IMR-90 (cell line): Measurements from ENCODE around the gene SLC25A28. TPM values are rescaled to one million over a fixed set of nuclear protein-coding genes. Genes with fewer than 3 reads are reported as not detected.

ENCODE experiments used
- ATAC-seq: fragments of 200-7000 bp; cut with Tn5 transposase; 2 replicates; pipeline ENCODE4 v1.9.1; 2020; ENCODE audit warnings: low read depth, mild to moderate bottlenecking, moderate library complexity
- BruUV-seq: library from RNA; stranded (reverse); fragments of 400-500 nt; replicated peaks from 2 replicates; lab custom pipeline; 2021; lab: Mats Ljungman, UMichigan
- CTCF ChIA-PET: fragments of 300-600 bp; formaldehyde crosslinking; extraction: SDS; loops from one replicate; lab custom pipeline; 2021; ENCODE audit warnings: antibody characterized with exemption; lab: Yijun Ruan, JAX
- POLR2A ChIA-PET: fragments of 300-600 bp; sonication (Branson Sonifier 250); formaldehyde crosslinking; loops from one replicate; lab custom pipeline; 2022; ENCODE audit warnings: antibody characterized with exemption; ENCODE audit not compliant: unreplicated experiment; lab: Charles Lee
- DNase-seq: peaks from one replicate; pipeline ENCODE4 v3.0.0; 2013
- H2AFZ ChIP-seq: replicated peaks from 2 replicates; pipeline ENCODE3; 2013; ENCODE audit warnings: low read length, mild to moderate bottlenecking; ENCODE audit not compliant: poor library complexity
- H2AK5ac ChIP-seq: 2 replicates; pipeline ENCODE4 v1.6.1; 2013; ENCODE audit warnings: low read depth, low read length, inconsistent platforms
- H2AK9ac ChIP-seq: replicated peaks from 2 replicates; pipeline ENCODE3; 2013; ENCODE audit warnings: mild to moderate bottlenecking, low read depth, low read length, moderate library complexity; ENCODE audit not compliant: poor library complexity
- H2BK120ac ChIP-seq: 2 replicates; pipeline ENCODE4 v1.6.1; 2013; ENCODE audit warnings: low read depth, low read length, inconsistent platforms
- H2BK15ac ChIP-seq: 3 replicates; pipeline ENCODE4 v1.6.1; 2013; ENCODE audit warnings: low read depth, low read length, inconsistent platforms
- H2BK20ac ChIP-seq: 2 replicates; pipeline ENCODE4 v1.6.1; 2013; ENCODE audit warnings: low read depth, mild to moderate bottlenecking, inconsistent platforms, low read length, moderate library complexity
- H2BK5ac ChIP-seq: 2 replicates; pipeline ENCODE4 v1.6.1; 2013; ENCODE audit warnings: mild to moderate bottlenecking, low read depth, low read length, inconsistent platforms; ENCODE audit not compliant: poor library complexity, severe bottlenecking
- H3K14ac ChIP-seq: replicated peaks from 2 replicates; pipeline ENCODE4 v1.6.1; 2013; ENCODE audit warnings: low read depth, low read length, inconsistent platforms
- H3K18ac ChIP-seq: 2 replicates; pipeline ENCODE4 v1.6.1; 2013; ENCODE audit warnings: low read depth, low read length, control low read depth
- H3K23ac ChIP-seq: 2 replicates; pipeline ENCODE4 v1.6.1; 2013; ENCODE audit warnings: low read depth, low read length, inconsistent platforms
- H3K27ac ChIP-seq: 2 replicates; pipeline ENCODE4 v1.5.1; 2013; ENCODE audit warnings: mild to moderate bottlenecking, control low read depth, low read length; ENCODE audit not compliant: insufficient read depth
- H3K27me3 ChIP-seq: 2 replicates; pipeline ENCODE4 v1.6.1; 2013; ENCODE audit warnings: low read length; ENCODE audit not compliant: control insufficient read depth, insufficient read depth
- H3K36me3 ChIP-seq: 2 replicates; pipeline ENCODE4 v1.6.1; 2013; ENCODE audit warnings: low read length, mixed read lengths; ENCODE audit not compliant: control insufficient read depth, insufficient read depth
- H3K4ac ChIP-seq: 2 replicates; pipeline ENCODE4 v1.6.1; 2013; ENCODE audit warnings: low read depth, low read length, inconsistent platforms
- H3K4me1 ChIP-seq: 2 replicates; pipeline ENCODE4 v1.6.1; 2013; ENCODE audit warnings: low read length, mixed read lengths; ENCODE audit not compliant: control insufficient read depth, insufficient read depth
- H3K4me2 ChIP-seq: 2 replicates; pipeline ENCODE4 v1.6.1; 2013; ENCODE audit warnings: low read depth, mild to moderate bottlenecking, control low read depth, low read length, moderate library complexity
- H3K4me3 ChIP-seq: 2 replicates; pipeline ENCODE4 v1.5.1; 2013; ENCODE audit warnings: low read depth, mild to moderate bottlenecking, control low read depth, low read length, moderate library complexity; ENCODE audit not compliant: insufficient read depth
- H3K56ac ChIP-seq: 2 replicates; pipeline ENCODE4 v1.6.1; 2013; ENCODE audit warnings: low read length, inconsistent platforms; ENCODE audit not compliant: insufficient read depth; ENCODE audit errors: extremely low read depth
- H3K79me1 ChIP-seq, 2 experiments: 2 replicates each; pipeline ENCODE4 v1.6.1; 2013; ENCODE audit warnings: low read length in 2 of 2, inconsistent platforms in 1 of 2, low read depth in 1 of 2
- H3K9ac ChIP-seq: 2 replicates; pipeline ENCODE4 v1.6.1; 2013; ENCODE audit warnings: low read depth, low read length, control low read depth
- H3K9me1 ChIP-seq: 2 replicates; pipeline ENCODE4 v1.6.1; 2013; ENCODE audit warnings: low read length, inconsistent platforms; ENCODE audit not compliant: insufficient read depth
- H3K9me3 ChIP-seq: 2 replicates; pipeline ENCODE4 v1.6.1; 2013; ENCODE audit warnings: low read length; ENCODE audit not compliant: control insufficient read depth, insufficient read depth
- H4K20me1 ChIP-seq: 2 replicates; pipeline ENCODE4 v1.6.1; 2013; ENCODE audit warnings: low read length, inconsistent platforms; ENCODE audit not compliant: insufficient read depth
- H4K5ac ChIP-seq: 2 replicates; pipeline ENCODE4 v1.6.1; 2013; ENCODE audit warnings: mild to moderate bottlenecking, low read depth, low read length, control low read depth
- H4K8ac ChIP-seq, 2 experiments: 2 replicates each; pipeline ENCODE4 v1.6.1; 2013; ENCODE audit warnings: low read depth in 2 of 2, low read length in 2 of 2, control low read depth in 1 of 2, inconsistent platforms in 1 of 2
- H4K91ac ChIP-seq: 2 replicates; pipeline ENCODE4 v1.6.1; 2013; ENCODE audit warnings: low read depth, low read length, inconsistent platforms; ENCODE audit not compliant: insufficient read depth
- BHLHE40 ChIP-seq: fragments of 150-350 bp; IDR thresholded peaks from 2 replicates; pipeline ENCODE4 v1.6.1; 2016; ENCODE audit warnings: mild to moderate bottlenecking, low read depth, low read length
- MAFK ChIP-seq: IDR thresholded peaks from 2 replicates; pipeline ENCODE4 v1.6.1; 2012; ENCODE audit warnings: low read depth, low read length, improper control_type of control experiment
- MAZ ChIP-seq: IDR thresholded peaks from 2 replicates; pipeline ENCODE4 v1.6.1; 2012; ENCODE audit warnings: low read depth, mild to moderate bottlenecking, low read length, improper control_type of control experiment, moderate library complexity, borderline replicate concordance
- NFE2L2 ChIP-seq: fragments of 150-350 bp; IDR thresholded peaks from 2 replicates; pipeline ENCODE4 v1.6.1; 2016; ENCODE audit warnings: low read depth, mild to moderate bottlenecking, low read length
- POLR2A ChIP-seq: IDR thresholded peaks from 2 replicates; pipeline ENCODE4 v1.6.1; 2012; ENCODE audit warnings: mild to moderate bottlenecking, low read depth, low read length
- SMC3 ChIP-seq: fragments of 150-350 bp; IDR thresholded peaks from 2 replicates; pipeline ENCODE4 v1.6.1; 2016; ENCODE audit warnings: low read depth, mild to moderate bottlenecking, antibody characterized with exemption, low read length, moderate library complexity
- WGBS, 2 experiments: methylation state at CpG; one replicate each; pipeline versions ENCODE4 v1.1.5 to v1.1.7; 2013; ENCODE audit warnings: missing lambda C conversion rate in 2 of 2; ENCODE audit not compliant: insufficient read length in 1 of 2; ENCODE audit errors: extremely low coverage in 2 of 2; 5-methylcytosine and 5-hydroxymethylcytosine counted together
- dilution Hi-C: fragments of 300-500 bp; cut with HindIII; formaldehyde crosslinking; loops from one replicate; pipeline ENCODE4 v1.14.3; 2018; ENCODE audit warnings: low sequenced_read_pairs; ENCODE audit not compliant: unreplicated experiment
- in situ Hi-C: fragments of 300-500 bp; cut with MboI; formaldehyde crosslinking; loops from 3 replicates; pipeline ENCODE4 v1.14.3; 2019; ENCODE audit warnings: low sequenced_read_pairs, inconsistent platforms, mixed read lengths
- intact Hi-C: fragments of 100-400 bp; cut with micrococcal nuclease; formaldehyde crosslinking; loops from 2 replicates; pipeline ENCODE4 v1.10.0; 2022
- polyA plus RNA-seq, 3 experiments: library from polyadenylated mRNA; depleted of rRNA; stranded (reverse); fragments of >200 nt; gene quantifications; 2 replicates each; pipeline ENCODE4 v1.2.3, GENCODE V29; 2012; ENCODE audit warnings: low replicate concordance in 1 of 3
- total RNA-seq: library from RNA; depleted of rRNA; stranded (reverse); fragments of >200 nt; gene quantifications from 2 replicates; pipeline ENCODE4 v1.2.3, GENCODE V29; 2012

The SLC25A28 gene
- total and polyA plus RNA-seq, 2 of the 4 experiments (the other 2 are of a cell fraction), result 13.1 to 29.8 TPM

- TF ChIP-seq BHLHE40 (peak; percentile 9; the same call in 1 of the 2 replicates), MAFK (peak; percentile 45; the same call in 1 of the 2 replicates), MAZ (peak; percentile 77; the same call in 1 of the 2 replicates)
Measured at GRCh38 chr10:99659031-99659867, 39.0 kb upstream of the SLC25A28 start, which contains the start of gene ENTPD7 (continued).

DNA sequence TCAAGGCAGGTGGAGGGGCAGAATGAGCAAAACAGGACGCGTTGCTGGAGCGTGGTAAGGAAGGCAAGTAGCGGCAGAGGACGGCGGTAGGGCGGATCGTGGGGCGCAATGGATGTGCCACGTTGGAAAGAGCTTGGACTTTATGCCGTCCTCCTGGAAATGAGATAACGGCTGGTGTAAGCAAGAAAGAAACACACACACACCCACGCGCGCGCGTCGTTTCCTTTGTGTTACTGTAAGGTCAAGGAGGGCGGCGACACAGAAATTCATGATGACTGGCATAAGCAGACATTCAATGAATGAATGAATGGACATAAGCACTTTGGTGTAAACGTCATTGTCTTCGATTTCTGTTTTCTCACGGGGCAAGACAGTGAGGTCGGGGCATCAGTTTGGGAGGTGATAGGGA lies 38.4 kb upstream of the SLC25A28 start:
- no peaks in the 10 kb centered on the region for H4K20me1 ChIP-seq
- peak overlapping the region; percentile 41 for H2AK5ac ChIP-seq
- no peaks in the 10 kb centered on the region for H3K9me3 ChIP-seq
- peak overlapping the region; percentile 21 for H2BK5ac ChIP-seq
- H4K5ac ChIP-seq, result peak overlapping the region; percentile 76
- H2BK20ac ChIP-seq, result no peak overlapping the region
- H3K23ac ChIP-seq, result peak overlapping the region; percentile 43
- 0 out of 3 replicates have a peak overlapping the region, but pooled peaks have one; percentile 1 for H2BK15ac ChIP-seq
- peak overlapping the region; percentile 67 for H3K9ac ChIP-seq
- peak overlapping the region; percentile 10; the same call in 1 of the 2 replicates for H3K27ac ChIP-seq
- peaks cover 3% of the 10 kb centered on the region for H3K36me3 ChIP-seq
- H4K91ac ChIP-seq, result peak overlapping the region; percentile 30; the same call in 1 of the 2 replicates
- CTCF ChIA-PET, result interaction anchor here (0.7 to 0.8 kb wide), 2 partner anchors 13 to 52 kb away, joined by 3 read pairs; no protein-coding TSS in a partner anchor
- H3K4me1 ChIP-seq, result peaks cover 5% of the 10 kb centered on the region; the same call in 1 of the 2 replicates
- DNase-seq (peak; percentile 55), ATAC-seq (no peak)
- in situ Hi-C loops, result no loop called here
- H2AK9ac ChIP-seq, result peak overlapping the region; percentile 68
- peak overlapping the region; percentile 94 for H2AFZ ChIP-seq
- 15% methylated on average over 6 of the region's 24 CpGs; no CpG with 5 or more reads in 1 of the 2 experiments for WGBS, 2 experiments
- H3K14ac ChIP-seq, result peak overlapping the region; percentile 50; the same call in 1 of the 2 replicates
- peak overlapping the region; percentile 79 for H3K4me3 ChIP-seq
- peak overlapping the region; percentile 26 to 90 for H4K8ac ChIP-seq
- BruUV-seq, result TSS peak; percentile 61
- intact Hi-C loops, result loop anchor here (1.0 kb wide), 1 partner anchor 27 kb away; no protein-coding TSS in a partner anchor
- dilution Hi-C loops, result no loop called here
- POLR2A ChIA-PET, result interaction anchor here (0.5 to 0.6 kb wide), 2 partner anchors 11 to 55 kb away, joined by 3 to 4 read pairs; no protein-coding TSS in a partner anchor
- peak overlapping the region; percentile 70 for H3K4ac ChIP-seq
- peaks cover 16 to 34% of the 10 kb centered on the region in 2 experiments for H3K79me1 ChIP-seq
- no peaks in the 10 kb centered on the region for H3K27me3 ChIP-seq
- peak overlapping the region; percentile 17; the same call in 1 of the 2 replicates for H2BK120ac ChIP-seq
- H3K18ac ChIP-seq, result peak overlapping the region; percentile 60; the same call in 1 of the 2 replicates
- peaks cover 13% of the 10 kb centered on the region; the same call in 1 of the 2 replicates for H3K9me1 ChIP-seq
- peak overlapping the region; percentile 97 for H3K4me2 ChIP-seq
- TF ChIP-seq POLR2A (peak; percentile 69; the same call in 1 of the 2 replicates), NFE2L2 (peak; percentile 48; the same call in 1 of the 2 replicates), MAFK (peak; percentile 24; the same call in 1 of the 2 replicates), SMC3 (no peak)
- H3K56ac ChIP-seq, result peak overlapping the region; percentile 11; the same call in 1 of the 2 replicates
